GM13976 (cell line): ENCODE data around the gene MARCHF2.

Source experiments
- DNase-seq: peaks from one replicate; pipeline ENCODE4 v3.0.0; 2012; ENCODE audit warnings: low spot score
- CTCF ChIP-seq: IDR thresholded peaks from 2 replicates; pipeline ENCODE4 v1.5.1; 2012; ENCODE audit warnings: borderline replicate concordance, mild to moderate bottlenecking; ENCODE audit not compliant: insufficient read depth; ENCODE audit errors: extremely low read depth, missing control alignments, control extremely low read depth
- in situ Hi-C: fragments of 300-500 bp; cut with MboI; formaldehyde crosslinking; loops from one replicate; pipeline ENCODE4 v1.12.0; 2022; ENCODE audit warnings: low sequenced_read_pairs, mixed read lengths, inconsistent platforms; ENCODE audit not compliant: unreplicated experiment

MARCHF2 gene

DNA sequence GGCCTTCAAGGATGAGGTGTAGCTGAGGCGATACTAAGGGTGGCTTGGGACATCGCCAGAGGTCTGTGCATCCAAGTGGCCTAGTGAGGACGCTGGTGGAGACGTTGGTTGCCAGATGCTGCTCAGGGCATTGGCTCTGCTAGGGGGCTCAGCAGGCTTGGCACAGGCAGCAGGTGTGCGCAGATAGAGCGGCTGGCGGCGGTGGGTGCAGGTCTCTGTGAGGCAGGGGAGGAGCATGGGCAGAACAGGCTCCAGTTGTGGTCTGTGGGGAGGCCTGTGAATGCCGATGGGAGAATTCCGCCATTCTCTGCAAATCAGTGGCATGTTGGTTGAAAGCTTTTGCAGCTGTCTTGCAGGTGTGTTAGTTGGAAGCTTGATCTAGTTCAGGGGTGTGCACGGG is 68.1 kb downstream of the MARCHF2 start:
- in situ Hi-C loops = no loop called here
- no peak for TF ChIP-seq CTCF
- no peak for DNase-seq

GRCh38 chr19:8481616-8482015 is 68.5 kb downstream of the MARCHF2 start:
- TF ChIP-seq CTCF = no peak
- in situ Hi-C loops = no loop called here
- no peak for DNase-seq

GRCh38 chr19:8482696-8483095 is 69.6 kb downstream of the MARCHF2 start:
- TF ChIP-seq CTCF = no peak
- DNase-seq = no peak
- in situ Hi-C loops = no loop called here

- DNase-seq = no peak
- in situ Hi-C loops = no loop called here
Observed at GRCh38 chr19:8483165-8483564, 70.1 kb downstream of the MARCHF2 start.

GRCh38 chr19:8484331-8484894 is 71.3 kb downstream of the MARCHF2 start:
- TF ChIP-seq CTCF = no peak
- in situ Hi-C loops = no loop called here
- DNase-seq = no peak

More at GRCh38 chr19:8483165-8483564, 70.1 kb downstream of the MARCHF2 start:
- TF ChIP-seq CTCF = no peak

- DNase-seq = no peak
- no peak for TF ChIP-seq CTCF
- in situ Hi-C loops = no loop called here
Observed at GRCh38 chr19:8485561-8486371, 72.7 kb downstream of the MARCHF2 start.
